ENCODE measurements around the gene GABRA5. TPM values are rescaled to one million over a fixed set of nuclear protein-coding genes. Genes with fewer than 3 reads are reported as not detected.

Gene GABRA5
- total and polyA plus RNA-seq, 2 experiments from 2014 or later: 0.10 TPM; not detected in 1

GRCh38 chr15:26838742-26839460 is 28.0 kb upstream of the GABRA5 start:
- no peaks in the 10 kb centered on the region for H3K36me3 ChIP-seq (replicated peaks; ENCODE audit: insufficient read depth, low read depth)
- peak; percentile 14 for DNase-seq (ENCODE audit: low spot score)
- no peak overlapping the region for H3K4me2 ChIP-seq
- peaks cover 6% of the 10 kb centered on the region for H3K27me3 ChIP-seq
- TF ChIP-seq EZH2phosphoT487 (IDR thresholded peaks at IDR 0.05; ENCODE audit: low read depth, severe bottlenecking, unreplicated experiment): no peak
- TF ChIP-seq CTCF (IDR thresholded peaks at IDR 0.05; ENCODE audit: poor library complexity): peak; percentile 30
- no peaks in the 10 kb centered on the region for H4K20me1 ChIP-seq (ENCODE audit: insufficient read depth, poor library complexity, severe bottlenecking)
- no peak overlapping the region for H3K27ac ChIP-seq
- H3K4me3 ChIP-seq: no peak overlapping the region
- WGBS (ENCODE audit: low lambda C conversion rate, missing lambda C conversion rate): 71% methylated on average over 26 of the region's 26 CpGs
- H3K79me2 ChIP-seq: no peaks in the 10 kb centered on the region
- no peaks in the 10 kb centered on the region for H3K4me1 ChIP-seq (ENCODE audit: insufficient read depth)
- H3K9me3 ChIP-seq (ENCODE audit: low read depth): peaks cover 4% of the 10 kb centered on the region
- H3K9me2 ChIP-seq (replicated peaks; ENCODE audit: insufficient read depth): no peaks in the 10 kb centered on the region
- H2AFZ ChIP-seq: no peak overlapping the region

GRCh38 chr15:26841514-26841913 is 25.3 kb upstream of the GABRA5 start:
- no peaks in the 10 kb centered on the region for H3K4me1 ChIP-seq (ENCODE audit: insufficient read depth)
- H3K36me3 ChIP-seq (replicated peaks; ENCODE audit: insufficient read depth, low read depth): no peaks in the 10 kb centered on the region
- H3K4me3 ChIP-seq: no peak overlapping the region
- no peak overlapping the region for H3K4me2 ChIP-seq
- H3K27me3 ChIP-seq: peaks cover 6% of the 10 kb centered on the region
- WGBS (ENCODE audit: low lambda C conversion rate, missing lambda C conversion rate): 85% methylated on average over 10 of the region's 10 CpGs
- no peak for DNase-seq (ENCODE audit: low spot score)
- no peaks in the 10 kb centered on the region for H4K20me1 ChIP-seq (ENCODE audit: insufficient read depth, poor library complexity, severe bottlenecking)
- TF ChIP-seq EZH2 (IDR thresholded peaks at IDR 0.05; ENCODE audit: borderline replicate concordance) (no peak), CTCF (IDR thresholded peaks at IDR 0.05; ENCODE audit: poor library complexity) (no peak), EZH2phosphoT487 (IDR thresholded peaks at IDR 0.05; ENCODE audit: low read depth, severe bottlenecking, unreplicated experiment) (no peak)
- no peak overlapping the region for H3K27ac ChIP-seq
- H3K9me2 ChIP-seq (replicated peaks; ENCODE audit: insufficient read depth): no peaks in the 10 kb centered on the region
- peaks cover 4% of the 10 kb centered on the region for H3K9me3 ChIP-seq (ENCODE audit: low read depth)
- H3K79me2 ChIP-seq: no peaks in the 10 kb centered on the region
- no peak overlapping the region for H2AFZ ChIP-seq

- H3K4me1 ChIP-seq (ENCODE audit: insufficient read depth): no peaks in the 10 kb centered on the region
- no peak overlapping the region for H3K4me2 ChIP-seq
- TF ChIP-seq EZH2 (IDR thresholded peaks at IDR 0.05; ENCODE audit: borderline replicate concordance) (no peak), EZH2phosphoT487 (IDR thresholded peaks at IDR 0.05; ENCODE audit: low read depth, severe bottlenecking, unreplicated experiment) (no peak), CTCF (IDR thresholded peaks at IDR 0.05; ENCODE audit: poor library complexity) (no peak)
- H4K20me1 ChIP-seq (ENCODE audit: insufficient read depth, poor library complexity, severe bottlenecking): no peaks in the 10 kb centered on the region
- no peak overlapping the region for H2AFZ ChIP-seq
- no peaks in the 10 kb centered on the region for H3K79me2 ChIP-seq
- 72% methylated on average over 12 of the region's 12 CpGs for WGBS (ENCODE audit: low lambda C conversion rate, missing lambda C conversion rate)
- H3K27ac ChIP-seq: no peak overlapping the region
- H3K9me2 ChIP-seq (replicated peaks; ENCODE audit: insufficient read depth): no peaks in the 10 kb centered on the region
- H3K36me3 ChIP-seq (replicated peaks; ENCODE audit: insufficient read depth, low read depth): no peaks in the 10 kb centered on the region
- no peak overlapping the region for H3K4me3 ChIP-seq
- DNase-seq (ENCODE audit: low spot score): no peak
- H3K9me3 ChIP-seq (ENCODE audit: low read depth): peaks cover 2% of the 10 kb centered on the region
- H3K27me3 ChIP-seq: peaks cover 6% of the 10 kb centered on the region
Measured at GRCh38 chr15:26841941-26842340, 24.9 kb upstream of the GABRA5 start.

All from hepatocyte (in vitro differentiated cells).